ENCODE results near the gene ZNRF3.

The ZNRF3 gene

DNA sequence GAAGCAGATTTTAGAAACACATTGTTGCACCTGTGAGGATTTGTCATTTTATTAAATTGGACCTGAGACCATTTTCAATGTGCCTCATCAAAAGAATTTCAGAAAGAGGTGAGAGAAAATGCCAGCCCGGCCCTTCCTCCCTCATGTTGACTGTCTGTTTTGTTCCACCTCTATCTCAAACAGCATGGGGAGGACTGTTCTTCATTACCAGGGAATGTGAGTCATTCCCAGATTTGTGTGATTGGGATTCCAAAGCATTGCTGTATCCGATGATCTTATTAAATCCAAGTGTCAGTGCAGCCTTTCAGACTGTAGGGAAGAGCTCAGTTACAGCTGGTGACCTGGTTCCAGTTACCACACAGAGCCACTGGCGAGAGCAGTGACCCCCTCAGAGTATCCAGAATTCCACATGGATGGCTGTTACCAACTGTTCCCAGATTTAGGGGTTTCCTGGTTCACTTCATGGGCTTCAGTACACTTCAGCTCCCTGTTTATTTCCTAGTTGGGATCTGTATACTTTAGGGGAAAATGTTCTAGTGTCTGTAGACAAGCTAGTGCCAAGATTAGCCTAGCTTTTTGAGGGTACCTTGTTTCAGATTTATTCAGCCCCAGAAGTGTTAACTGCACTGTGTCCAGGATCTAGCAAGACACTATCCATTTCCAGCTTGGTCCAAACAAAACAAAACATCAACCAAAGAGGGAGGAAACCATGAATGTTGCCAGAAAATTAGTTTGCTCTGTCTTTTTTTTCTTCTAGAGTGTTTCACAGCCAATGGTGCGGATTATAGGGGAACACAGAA, 210.3 kb downstream of the ZNRF3 start:
- ChIA-PET CTCF (interaction anchor here (0.6 to 1.0 kb wide), 3 partner anchors 14 to 61 kb away, joined by 3 read pairs; no protein-coding TSS in a partner anchor), POLR2A (interaction anchor here (1.3 kb wide), 1 partner anchor 11 kb away, joined by 4 read pairs; no protein-coding TSS in a partner anchor)
- peaks cover 3% of the 10 kb centered on the region; the same call in 1 of the 2 replicates for H3K4me1 ChIP-seq (ENCODE audit: control insufficient read depth, insufficient read depth, low read length)
- no peak overlapping the region for H3K27ac ChIP-seq (ENCODE audit: extremely low read depth, low read depth, low read length)
- H3K9me3 ChIP-seq (ENCODE audit: control insufficient read depth, insufficient read depth, low read depth, low read length): no peaks in the 10 kb centered on the region
- H3K36me3 ChIP-seq (ENCODE audit: control insufficient read depth in 2 of 2, insufficient read depth in 1 of 2, low read length in 2 of 2): peaks cover 0 to 14% of the 10 kb centered on the region in 2 experiments; a peak in 1 of 3 replicates
- H3K4me3 ChIP-seq (ENCODE audit: low read depth, low read length): no peak overlapping the region
- TF ChIP-seq, protein P1, sequence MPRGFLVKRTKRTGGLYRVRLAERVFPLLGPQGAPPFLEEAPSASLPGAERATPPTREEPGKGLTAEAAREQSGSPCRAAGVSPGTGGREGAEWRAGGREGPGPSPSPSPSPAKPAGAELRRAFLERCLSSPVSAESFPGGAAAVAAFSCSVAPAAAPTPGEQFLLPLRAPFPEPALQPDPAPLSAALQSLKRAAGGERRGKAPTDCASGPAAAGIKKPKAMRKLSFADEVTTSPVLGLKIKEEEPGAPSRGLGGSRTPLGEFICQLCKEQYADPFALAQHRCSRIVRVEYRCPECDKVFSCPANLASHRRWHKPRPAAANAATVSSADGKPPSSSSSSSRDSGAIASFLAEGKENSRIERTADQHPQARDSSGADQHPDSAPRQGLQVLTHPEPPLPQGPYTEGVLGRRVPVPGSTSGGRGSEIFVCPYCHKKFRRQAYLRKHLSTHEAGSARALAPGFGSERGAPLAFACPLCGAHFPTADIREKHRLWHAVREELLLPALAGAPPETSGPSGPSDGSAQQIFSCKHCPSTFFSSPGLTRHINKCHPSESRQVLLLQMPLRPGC (tag by site-specific recombination; IDR thresholded peaks at IDR 0.05): no peak
- TF ChIP-seq EGR2 (tag by site-specific recombination; IDR thresholded peaks at IDR 0.05; ENCODE audit: low read depth): no peak
- no peak for TF ChIP-seq ZNF2 (tag by site-specific recombination; IDR thresholded peaks at IDR 0.05)
- no peak for TF ChIP-seq ZEB2 (tag by site-specific recombination; IDR thresholded peaks at IDR 0.05)
- TF ChIP-seq, protein P2, sequence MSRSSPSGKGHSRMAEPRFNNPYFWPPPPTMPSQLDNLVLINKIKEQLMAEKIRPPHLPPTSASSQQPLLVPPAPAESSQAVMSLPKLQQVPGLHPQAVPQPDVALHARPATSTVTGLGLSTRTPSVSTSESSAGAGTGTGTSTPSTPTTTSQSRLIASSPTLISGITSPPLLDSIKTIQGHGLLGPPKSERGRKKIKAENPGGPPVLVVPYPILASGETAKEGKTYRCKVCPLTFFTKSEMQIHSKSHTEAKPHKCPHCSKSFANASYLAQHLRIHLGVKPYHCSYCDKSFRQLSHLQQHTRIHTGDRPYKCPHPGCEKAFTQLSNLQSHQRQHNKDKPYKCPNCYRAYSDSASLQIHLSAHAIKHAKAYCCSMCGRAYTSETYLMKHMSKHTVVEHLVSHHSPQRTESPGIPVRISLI (tag by site-specific recombination; IDR thresholded peaks at IDR 0.05): no peak
- no peak for TF ChIP-seq ZBTB48 (tag by site-specific recombination; IDR thresholded peaks at IDR 0.05)
- TF ChIP-seq, protein P3, sequence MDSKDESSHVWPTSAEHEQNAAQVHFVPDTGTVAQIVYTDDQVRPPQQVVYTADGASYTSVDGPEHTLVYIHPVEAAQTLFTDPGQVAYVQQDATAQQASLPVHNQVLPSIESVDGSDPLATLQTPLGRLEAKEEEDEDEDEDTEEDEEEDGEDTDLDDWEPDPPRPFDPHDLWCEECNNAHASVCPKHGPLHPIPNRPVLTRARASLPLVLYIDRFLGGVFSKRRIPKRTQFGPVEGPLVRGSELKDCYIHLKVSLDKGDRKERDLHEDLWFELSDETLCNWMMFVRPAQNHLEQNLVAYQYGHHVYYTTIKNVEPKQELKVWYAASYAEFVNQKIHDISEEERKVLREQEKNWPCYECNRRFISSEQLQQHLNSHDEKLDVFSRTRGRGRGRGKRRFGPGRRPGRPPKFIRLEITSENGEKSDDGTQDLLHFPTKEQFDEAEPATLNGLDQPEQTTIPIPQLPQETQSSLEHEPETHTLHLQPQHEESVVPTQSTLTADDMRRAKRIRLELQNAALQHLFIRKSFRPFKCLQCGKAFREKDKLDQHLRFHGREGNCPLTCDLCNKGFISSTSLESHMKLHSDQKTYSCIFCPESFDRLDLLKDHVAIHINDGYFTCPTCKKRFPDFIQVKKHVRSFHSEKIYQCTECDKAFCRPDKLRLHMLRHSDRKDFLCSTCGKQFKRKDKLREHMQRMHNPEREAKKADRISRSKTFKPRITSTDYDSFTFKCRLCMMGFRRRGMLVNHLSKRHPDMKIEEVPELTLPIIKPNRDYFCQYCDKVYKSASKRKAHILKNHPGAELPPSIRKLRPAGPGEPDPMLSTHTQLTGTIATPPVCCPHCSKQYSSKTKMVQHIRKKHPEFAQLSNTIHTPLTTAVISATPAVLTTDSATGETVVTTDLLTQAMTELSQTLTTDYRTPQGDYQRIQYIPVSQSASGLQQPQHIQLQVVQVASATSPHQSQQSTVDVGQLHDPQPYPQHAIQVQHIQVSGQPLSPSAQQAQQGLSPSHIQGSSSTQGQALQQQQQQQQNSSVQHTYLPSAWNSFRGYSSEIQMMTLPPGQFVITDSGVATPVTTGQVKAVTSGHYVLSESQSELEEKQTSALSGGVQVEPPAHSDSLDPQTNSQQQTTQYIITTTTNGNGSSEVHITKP (tag by site-specific recombination; IDR thresholded peaks at IDR 0.05): peak; percentile 87
- TF ChIP-seq ZBTB20 (tag by site-specific recombination; IDR thresholded peaks at IDR 0.05): peak; percentile 19; the same call in 1 of the 2 replicates
- TF ChIP-seq FEZF1 (tag by site-specific recombination; IDR thresholded peaks at IDR 0.05): 0 out of 2 replicates have a peak, but pooled peaks have one; percentile 12

DNA sequence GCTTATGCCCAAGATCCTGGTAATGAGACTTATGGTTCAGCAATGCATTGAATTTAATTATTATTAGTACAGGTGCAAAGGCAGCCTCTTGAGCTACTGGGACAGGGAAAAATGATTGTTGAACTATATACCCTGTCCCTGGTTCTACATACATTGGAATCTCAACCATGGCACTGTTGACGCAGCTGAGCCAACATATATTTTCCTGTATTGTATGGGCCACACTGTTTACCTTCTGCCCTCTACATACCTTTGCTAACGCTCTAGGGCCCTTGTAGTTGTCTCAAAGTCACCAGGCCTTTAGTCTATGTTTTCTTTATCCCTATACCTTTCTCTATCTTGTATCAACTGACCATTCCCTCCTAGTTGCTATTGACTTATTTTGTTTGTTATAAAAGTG, 212.1 kb downstream of the ZNRF3 start:
- no peaks in the 10 kb centered on the region; the same call in 1 of the 2 replicates for H3K4me1 ChIP-seq (ENCODE audit: control insufficient read depth, insufficient read depth, low read length)
- ChIA-PET POLR2A (interaction anchor here (0.6 to 1.3 kb wide), 2 partner anchors 12 to 27 kb away, joined by 3 to 4 read pairs; no protein-coding TSS in a partner anchor), CTCF (interaction anchor here (0.7 to 2.4 kb wide), 4 partner anchors 15 to 151 kb away, joined by 4 to 9 read pairs (median 6); no protein-coding TSS in a partner anchor)
- H3K27ac ChIP-seq (ENCODE audit: extremely low read depth, low read depth, low read length): no peak overlapping the region
- H3K9me3 ChIP-seq (ENCODE audit: control insufficient read depth, insufficient read depth, low read depth, low read length): no peaks in the 10 kb centered on the region
- H3K36me3 ChIP-seq (ENCODE audit: control insufficient read depth in 2 of 2, insufficient read depth in 1 of 2, low read length in 2 of 2): peaks cover 0 to 24% of the 10 kb centered on the region in 2 experiments; a peak in 1 of 3 replicates
- no peak overlapping the region for H3K4me3 ChIP-seq (ENCODE audit: low read depth, low read length)
- no peak for TF ChIP-seq ZNF416 (tag by site-specific recombination; IDR thresholded peaks at IDR 0.05)
- TF ChIP-seq ZNF830 (tag by site-specific recombination; IDR thresholded peaks at IDR 0.05; ENCODE audit: low read depth): no peak
- TF ChIP-seq ZNF274 (IDR thresholded peaks at IDR 0.05; ENCODE audit: low read length): no peak
- no peak for TF ChIP-seq ZNF274 (tag by site-specific recombination; IDR thresholded peaks at IDR 0.05; ENCODE audit: borderline replicate concordance)
- no peak for TF ChIP-seq ZNF146 (tag by site-specific recombination; IDR thresholded peaks at IDR 0.05)
- no peak for TF ChIP-seq ZNF837 (tag by site-specific recombination; IDR thresholded peaks at IDR 0.05)
- no peak for TF ChIP-seq ZNF157 (tag by site-specific recombination; IDR thresholded peaks at IDR 0.05)
- TF ChIP-seq ZNF423 (tag by site-specific recombination; IDR thresholded peaks at IDR 0.05): no peak
- TF ChIP-seq, protein P4, sequence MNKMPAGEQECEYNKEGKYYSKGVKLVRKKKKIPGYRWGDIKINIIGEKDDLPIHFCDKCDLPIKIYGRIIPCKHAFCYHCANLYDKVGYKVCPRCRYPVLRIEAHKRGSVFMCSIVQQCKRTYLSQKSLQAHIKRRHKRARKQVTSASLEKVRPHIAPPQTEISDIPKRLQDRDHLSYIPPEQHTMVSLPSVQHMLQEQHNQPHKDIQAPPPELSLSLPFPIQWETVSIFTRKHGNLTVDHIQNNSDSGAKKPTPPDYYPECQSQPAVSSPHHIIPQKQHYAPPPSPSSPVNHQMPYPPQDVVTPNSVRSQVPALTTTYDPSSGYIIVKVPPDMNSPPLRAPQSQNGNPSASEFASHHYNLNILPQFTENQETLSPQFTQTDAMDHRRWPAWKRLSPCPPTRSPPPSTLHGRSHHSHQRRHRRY (tag by site-specific recombination; IDR thresholded peaks at IDR 0.05): no peak
- no peak for TF ChIP-seq ZFP69B (tag by site-specific recombination; IDR thresholded peaks at IDR 0.05)
- no peak for TF ChIP-seq ZNF530 (tag by site-specific recombination; IDR thresholded peaks at IDR 0.05; ENCODE audit: low read depth)
- no peak for TF ChIP-seq ZNF366 (tag by site-specific recombination; conservative IDR thresholded peaks at IDR 0.05)
- TF ChIP-seq, protein P5, sequence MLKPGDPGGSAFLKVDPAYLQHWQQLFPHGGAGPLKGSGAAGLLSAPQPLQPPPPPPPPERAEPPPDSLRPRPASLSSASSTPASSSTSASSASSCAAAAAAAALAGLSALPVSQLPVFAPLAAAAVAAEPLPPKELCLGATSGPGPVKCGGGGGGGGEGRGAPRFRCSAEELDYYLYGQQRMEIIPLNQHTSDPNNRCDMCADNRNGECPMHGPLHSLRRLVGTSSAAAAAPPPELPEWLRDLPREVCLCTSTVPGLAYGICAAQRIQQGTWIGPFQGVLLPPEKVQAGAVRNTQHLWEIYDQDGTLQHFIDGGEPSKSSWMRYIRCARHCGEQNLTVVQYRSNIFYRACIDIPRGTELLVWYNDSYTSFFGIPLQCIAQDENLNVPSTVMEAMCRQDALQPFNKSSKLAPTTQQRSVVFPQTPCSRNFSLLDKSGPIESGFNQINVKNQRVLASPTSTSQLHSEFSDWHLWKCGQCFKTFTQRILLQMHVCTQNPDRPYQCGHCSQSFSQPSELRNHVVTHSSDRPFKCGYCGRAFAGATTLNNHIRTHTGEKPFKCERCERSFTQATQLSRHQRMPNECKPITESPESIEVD (tag by site-specific recombination; IDR thresholded peaks at IDR 0.05): no peak
- no peak for TF ChIP-seq ZNF341 (tag by site-specific recombination; IDR thresholded peaks at IDR 0.05; ENCODE audit: low read depth)
- no peak for TF ChIP-seq ZNF354C (tag by site-specific recombination; IDR thresholded peaks at IDR 0.05; ENCODE audit: borderline replicate concordance, low read depth)
- TF ChIP-seq KLF1 (tag by site-specific recombination; IDR thresholded peaks at IDR 0.05): no peak
